HG03442 (cell line): Measurements from ENCODE around the gene BMP8A.

ENCODE experiments used
- ATAC-seq: cut with Tn5 transposase; IDR thresholded peaks from one replicate; pipeline ENCODE4 v1.9.1; 2021; ENCODE audit warnings: mild to moderate bottlenecking, moderate library complexity; ENCODE audit not compliant: unreplicated experiment

The BMP8A gene

DNA sequence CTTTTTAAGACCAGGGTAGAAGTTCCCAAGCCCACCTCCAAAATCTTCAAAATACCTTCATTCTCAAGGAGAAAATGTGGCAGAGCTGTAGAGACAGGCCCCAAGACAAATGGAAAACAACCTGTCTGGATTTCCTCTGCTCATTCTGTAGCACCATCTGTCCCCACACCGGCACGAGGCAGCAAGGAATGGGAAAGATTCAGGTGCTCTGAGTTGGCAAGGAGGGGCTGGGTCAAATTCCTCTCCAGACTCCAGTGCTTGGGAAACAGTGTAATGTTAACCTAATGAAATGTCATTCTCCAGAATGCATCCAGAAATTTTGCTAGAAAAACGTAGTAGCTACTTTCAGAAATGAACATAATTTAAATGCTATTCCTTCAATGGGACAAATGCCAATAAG, 75.9 kb downstream of the BMP8A start:
- no peak for ATAC-seq

DNA sequence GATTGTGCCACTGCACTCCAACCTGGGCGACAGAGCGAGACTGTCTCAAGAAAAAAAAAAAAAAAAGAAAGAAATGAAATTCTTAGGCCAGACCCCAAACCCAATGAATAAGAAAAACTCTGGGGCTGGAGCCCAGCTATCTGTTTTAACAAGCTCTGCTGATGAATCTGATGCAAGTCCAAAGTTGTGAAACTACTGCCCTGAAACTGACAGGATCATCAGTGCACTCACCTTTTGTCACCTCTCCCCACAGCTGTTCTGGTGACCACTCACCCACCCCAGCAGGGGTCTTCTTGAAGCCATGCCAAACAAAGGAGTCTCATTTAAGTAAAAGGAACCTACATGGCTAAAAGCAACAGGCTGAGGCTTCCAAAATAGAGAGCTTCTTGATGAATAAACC, 76.8 kb downstream of the BMP8A start:
- no peak for ATAC-seq

DNA sequence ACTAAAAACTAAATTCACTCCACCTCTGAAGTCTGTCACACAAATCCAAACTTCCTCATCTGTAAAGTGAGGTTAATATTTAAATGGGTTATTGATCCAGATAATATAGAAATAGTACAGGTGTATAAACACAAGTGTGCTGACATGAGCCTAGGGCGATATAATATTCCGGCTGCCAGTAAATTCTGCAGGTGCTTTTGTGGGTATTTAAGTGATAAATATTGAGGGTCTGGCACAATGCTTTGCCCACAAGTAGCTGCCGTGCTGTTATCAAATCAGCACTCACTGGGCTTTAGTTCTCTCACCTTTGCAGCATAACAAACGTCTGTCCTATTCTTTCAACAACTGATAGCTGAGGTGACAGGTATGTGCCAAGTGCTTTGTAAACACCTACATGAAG, 77.6 kb downstream of the BMP8A start:
- ATAC-seq, result no peak

DNA sequence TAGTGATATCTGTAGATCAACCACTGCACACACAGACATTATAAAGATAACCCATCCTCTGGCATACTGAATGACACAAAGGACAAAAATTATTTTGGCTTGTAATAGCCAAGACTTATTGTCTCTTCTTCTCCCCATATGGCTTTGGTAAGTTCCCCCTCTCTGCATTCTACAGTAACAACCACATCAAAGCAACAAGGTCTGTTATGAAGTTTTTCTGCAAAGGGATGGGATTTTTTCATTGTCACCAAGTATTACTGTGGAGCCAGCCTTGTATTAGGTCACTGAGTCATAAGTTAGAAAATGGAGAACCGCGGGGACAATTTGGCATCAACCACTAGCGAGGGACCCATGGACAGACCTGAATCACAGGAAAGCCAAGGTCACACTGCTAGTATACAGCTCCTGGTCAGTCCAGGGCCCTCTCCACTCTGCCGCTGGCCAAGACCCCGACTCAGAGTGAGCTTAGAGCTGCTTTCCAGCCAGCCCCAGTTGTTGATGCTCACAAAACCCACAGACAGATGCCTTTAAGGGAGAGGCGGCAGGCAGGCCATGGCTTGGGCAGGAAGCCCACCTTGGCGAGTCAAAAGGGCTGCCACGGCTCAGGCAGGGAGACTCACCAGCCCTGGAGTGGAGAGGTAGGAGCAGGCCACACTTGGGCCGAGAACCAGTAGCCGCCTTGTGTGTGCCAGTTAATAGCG, 79.2 kb downstream of the BMP8A start:
- no peak for ATAC-seq

DNA sequence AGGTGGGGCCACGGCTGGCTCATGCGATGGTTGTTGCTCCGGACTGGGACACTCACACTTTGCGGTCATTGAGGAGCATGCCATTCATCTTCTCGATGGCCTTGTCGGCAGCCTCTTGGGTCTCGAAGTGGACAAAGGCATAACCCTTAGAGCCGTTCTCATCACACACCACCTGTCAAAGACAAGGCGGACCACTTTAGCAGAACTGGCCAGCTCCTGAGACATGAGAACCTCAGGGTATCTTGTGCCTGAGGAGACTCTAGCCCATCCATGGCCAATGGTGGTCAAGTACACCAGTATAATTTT, 79.7 kb downstream of the BMP8A start:
- ATAC-seq, result no peak

DNA sequence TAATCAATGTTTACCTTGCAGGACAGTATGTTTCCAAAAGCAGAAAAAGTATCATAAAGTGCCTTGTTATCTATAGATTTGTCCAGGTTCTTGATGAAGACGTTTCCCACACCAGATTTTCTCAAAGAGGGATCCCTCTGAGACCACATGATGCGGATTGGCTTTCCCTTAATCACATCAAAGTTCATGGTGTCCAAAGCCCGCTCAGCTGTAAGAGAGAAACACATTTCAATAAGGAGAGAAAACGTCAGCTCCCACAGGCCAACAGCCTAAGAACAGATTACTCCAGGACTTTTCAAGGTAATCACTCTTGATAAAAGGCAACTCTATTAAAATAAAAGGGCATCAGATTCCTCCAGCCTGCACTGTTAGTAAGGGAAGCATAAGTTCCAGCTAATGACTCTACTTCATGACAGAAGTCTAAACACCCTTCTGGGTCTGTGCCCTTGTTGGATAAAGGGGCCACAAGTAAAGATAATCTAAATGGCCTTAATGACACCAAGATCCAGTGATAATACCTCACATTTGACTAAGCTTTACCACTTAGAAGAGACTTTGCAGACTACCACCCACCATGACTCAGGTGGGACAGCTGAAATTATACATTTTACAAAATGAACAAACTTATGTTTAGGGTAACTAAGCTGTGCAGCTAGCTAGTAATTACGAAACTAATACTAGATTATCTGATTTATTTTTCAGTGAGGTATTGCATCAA, 81.1 kb downstream of the BMP8A start:
- no peak for ATAC-seq

DNA sequence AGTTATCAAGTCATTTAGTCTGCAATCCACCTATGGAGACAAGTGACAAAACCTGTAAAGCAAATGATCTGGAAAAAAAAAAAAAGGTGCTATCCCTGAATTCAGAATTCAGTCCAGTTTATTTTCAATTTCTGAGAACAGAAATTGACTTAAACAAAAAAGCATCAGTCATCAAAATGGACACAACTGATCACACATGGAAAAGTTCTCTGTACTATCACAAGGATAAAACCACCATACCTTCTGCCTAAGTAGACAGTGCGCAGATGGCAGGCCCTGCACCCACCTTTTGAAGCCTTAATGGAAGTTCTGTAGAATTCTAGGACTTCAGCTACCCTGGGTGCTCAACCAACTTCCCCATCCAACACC, 81.6 kb downstream of the BMP8A start:
- ATAC-seq, result no peak

DNA sequence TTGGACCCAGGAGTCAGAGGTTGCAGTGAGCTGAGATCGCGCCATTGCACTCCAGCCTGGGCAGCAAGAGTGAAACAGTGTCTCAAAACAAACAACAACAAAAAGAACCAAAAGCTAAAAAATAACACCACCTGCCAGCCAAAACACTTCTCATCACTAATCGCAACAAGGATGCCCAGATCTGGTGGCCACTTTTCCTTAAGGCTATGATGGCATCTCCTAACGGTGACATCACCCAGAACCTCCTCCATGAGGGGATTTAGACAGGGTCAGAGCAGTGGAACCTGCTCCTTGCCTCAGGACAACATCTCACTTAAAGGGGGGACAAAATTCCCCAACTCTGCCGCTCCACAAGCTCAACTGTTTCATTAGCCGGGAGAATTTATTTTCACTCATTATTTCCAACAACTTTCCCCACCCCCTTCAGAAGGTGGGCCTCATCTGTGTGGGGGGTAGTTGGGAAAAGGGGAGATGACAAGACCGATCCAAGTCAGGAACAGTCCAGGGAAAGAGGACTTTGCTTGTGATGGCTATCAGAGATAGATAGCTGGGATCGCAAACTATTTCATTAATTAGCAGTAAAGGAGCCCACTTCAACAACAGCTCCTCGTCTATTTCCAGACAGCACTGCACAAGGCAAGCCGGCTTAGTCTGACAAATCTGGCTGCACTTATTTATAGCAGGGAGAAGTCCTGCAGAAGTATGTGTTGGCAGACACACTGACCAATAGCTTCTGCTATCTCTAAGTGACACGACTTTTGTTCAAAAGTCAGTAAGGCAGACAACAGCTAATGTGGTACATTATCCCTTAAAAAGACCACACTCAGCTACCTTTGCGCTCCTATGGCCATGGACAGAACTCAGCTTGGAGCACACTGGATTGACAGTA, 82.5 kb downstream of the BMP8A start:
- no peak for ATAC-seq

DNA sequence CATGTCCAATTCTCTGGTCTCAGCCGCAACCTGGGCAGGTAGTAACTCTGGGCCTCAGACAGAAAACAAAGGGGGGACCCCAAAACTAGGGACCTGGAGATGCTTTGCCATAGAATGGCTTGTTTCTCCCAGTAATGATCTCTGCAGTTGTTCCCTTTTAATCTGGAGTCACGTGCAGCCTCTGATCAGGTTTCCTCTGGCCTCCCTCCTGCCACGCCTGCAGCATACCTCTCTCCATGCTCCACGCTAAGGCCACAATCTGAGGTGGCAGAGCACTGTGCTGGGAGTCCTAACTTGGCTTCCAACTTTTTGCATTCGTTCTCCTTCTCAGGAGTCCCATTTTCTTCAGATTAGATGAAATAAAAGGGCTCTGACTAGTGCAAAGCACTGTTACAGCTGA, 83.2 kb downstream of the BMP8A start:
- ATAC-seq, result no peak
